ENCODE data around the gene CNTFR.

GRCh38 chr9:34503406-34503805 lies 86.1 kb downstream of the CNTFR start:
- TF ChIP-seq POLR2AphosphoS5 (IDR thresholded peaks at IDR 0.05) (no peak), CTCF (IDR thresholded peaks at IDR 0.05) (no peak)
